ENCODE measurements around the gene SNU13.

GRCh38 chr22:41642331-41643110 is 46.1 kb downstream of the SNU13 start:
- TF ChIP-seq EZH2 (IDR thresholded peaks at IDR 0.05; ENCODE audit: borderline replicate concordance, insufficient read depth, low read depth, low read length, poor library complexity, severe bottlenecking), result no peak
- TF ChIP-seq CTCF (IDR thresholded peaks at IDR 0.05), result no peak

Data from B cell (primary cell).